Stimulated activated memory B cell treated with anti-CD40 and anti-IgM and Interleukin-4, amounts not matched to agents 10 μg/mL and 1 μg/mL and 100 μg/mL, for 72 hours (primary cell): ENCODE measurements around the gene NTSR2.
"Not testable (repeated sequence)": the region's sequence is repeated elsewhere in the genome, so short reads cannot be mapped to it uniquely, and the experiment has no call there.

ENCODE experiments used
- ATAC-seq: fragments of 150-1000 bp; cut with Tn5 transposase; 2 replicates; pipeline ENCODE4 v1.10.0; 2021
- H3K27ac Mint-ChIP-seq: one replicate; pipeline ENCODE4 v1.8.0; 2022; ENCODE audit warnings: mild to moderate bottlenecking, mixed read lengths
- H3K27me3 Mint-ChIP-seq: one replicate; pipeline ENCODE4 v1.8.0; 2022; ENCODE audit warnings: mixed read lengths
- H3K36me3 Mint-ChIP-seq: one replicate; pipeline ENCODE4 v1.8.0; 2022; ENCODE audit warnings: mixed read lengths
- H3K4me1 Mint-ChIP-seq: one replicate; pipeline ENCODE4 v1.8.0; 2022; ENCODE audit warnings: mixed read lengths
- H3K4me3 Mint-ChIP-seq: one replicate; pipeline ENCODE4 v1.8.0; 2022; ENCODE audit warnings: mild to moderate bottlenecking, moderate library complexity, mixed read lengths
- H3K9me3 Mint-ChIP-seq: one replicate; pipeline ENCODE4 v1.8.0; 2022; ENCODE audit warnings: mixed read lengths

Gene NTSR2

DNA sequence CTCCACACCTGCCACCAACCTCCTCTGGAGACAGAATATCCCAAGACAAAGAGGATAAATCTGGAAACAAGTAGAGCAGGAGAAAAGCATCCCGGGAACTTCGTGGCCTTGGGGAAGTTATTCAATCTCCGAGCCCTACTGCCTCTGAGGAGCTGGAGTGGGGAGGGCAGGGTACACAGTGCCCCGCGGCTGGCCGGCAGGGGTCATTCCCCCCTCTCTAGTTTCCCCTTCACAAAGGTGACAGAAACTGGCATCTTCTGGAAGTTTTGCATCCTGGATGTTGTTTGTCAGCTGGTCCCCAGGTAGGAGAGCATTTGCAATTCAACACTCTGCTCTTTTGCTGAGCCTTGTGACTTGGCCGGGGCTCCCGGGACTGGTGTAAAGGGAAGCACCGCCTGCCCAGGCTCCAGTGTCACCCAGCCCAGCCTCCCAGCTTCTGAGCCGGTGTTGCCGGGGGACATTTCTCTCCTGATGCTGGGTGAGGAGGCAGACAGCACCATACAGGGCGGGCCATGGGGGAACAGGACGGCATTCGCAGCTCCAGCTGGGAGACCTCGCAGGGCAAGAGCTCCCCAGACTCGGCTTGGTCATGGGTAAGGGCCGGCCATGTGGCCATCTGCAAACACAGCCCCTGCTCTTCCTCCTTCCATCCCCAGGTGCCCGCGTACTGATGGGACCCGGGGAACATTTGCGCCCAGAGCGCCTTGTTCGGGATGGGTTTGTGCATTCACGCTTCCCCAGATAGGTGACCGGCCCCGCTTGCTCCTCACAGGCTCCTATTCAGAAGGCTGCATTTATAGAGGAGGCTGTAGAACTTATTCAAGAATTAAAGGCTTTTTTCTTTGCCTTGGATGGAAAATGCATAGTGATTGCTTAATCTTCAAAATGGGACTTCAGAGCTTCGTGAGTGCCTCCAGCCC lies 7.4 kb upstream of the NTSR2 start:
- ATAC-seq = no peak
- Mint-ChIP-seq H3K9me3 (peaks cover 5% of the 10 kb centered on the region), H3K4me1 (peaks cover 8% of the 10 kb centered on the region), H3K4me3 (no peak overlapping the region), H3K36me3 (no peaks in the 10 kb centered on the region), H3K27ac (no peak overlapping the region), H3K27me3 (peaks cover 49% of the 10 kb centered on the region)

- peaks cover 49% of the 10 kb centered on the region for H3K27me3 Mint-ChIP-seq
These were observed 6.6 kb upstream of the NTSR2 start for GRCh38 chr2:11676640-11677039.

DNA sequence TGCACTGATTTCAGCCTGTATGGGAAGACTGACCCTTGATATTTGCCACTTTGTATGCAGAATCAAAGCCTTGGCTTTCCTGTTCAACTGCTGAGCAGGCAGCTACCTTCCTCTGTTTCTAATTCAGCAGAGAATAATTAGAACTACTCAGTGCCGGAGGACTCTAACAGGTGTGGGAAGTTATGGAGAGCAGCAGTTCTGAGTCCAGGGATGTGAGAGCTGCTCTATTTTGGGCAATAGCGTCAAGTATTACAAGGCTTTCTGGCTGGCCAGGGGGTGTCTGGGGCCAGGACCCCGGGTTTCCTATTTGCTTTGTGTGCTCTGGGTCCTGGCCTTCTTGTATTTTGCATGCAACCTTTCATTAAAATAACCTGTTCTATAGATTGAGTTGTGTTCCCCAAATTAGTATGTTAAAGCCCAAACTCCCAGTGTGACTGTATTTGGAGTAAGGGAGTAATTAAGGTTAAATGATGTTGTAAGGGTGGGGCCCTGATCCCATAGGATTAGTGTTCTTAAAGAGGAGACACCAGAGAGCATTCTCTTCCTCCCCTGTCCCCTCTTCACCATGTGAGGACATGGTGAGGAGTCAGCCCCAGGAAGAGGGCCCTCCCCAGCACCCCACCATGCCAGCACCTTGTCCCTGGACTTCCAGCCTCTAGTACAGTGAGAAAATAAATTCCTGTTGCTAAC lies 5.6 kb upstream of the NTSR2 start:
- peaks cover 51% of the 10 kb centered on the region for H3K27me3 Mint-ChIP-seq

More at GRCh38 chr2:11676640-11677039, 6.6 kb upstream of the NTSR2 start:
- Mint-ChIP-seq H3K4me3 (no peak overlapping the region), H3K4me1 (peaks cover 6% of the 10 kb centered on the region), H3K36me3 (no peaks in the 10 kb centered on the region), H3K27ac (no peak overlapping the region), H3K9me3 (peaks cover 5% of the 10 kb centered on the region)
- no peak for ATAC-seq

GRCh38 chr2:11674983-11675382 lies 5.0 kb upstream of the NTSR2 start:
- Mint-ChIP-seq H3K27me3 (peaks cover 54% of the 10 kb centered on the region), H3K4me3 (no peak overlapping the region), H3K4me1 (peaks cover 6% of the 10 kb centered on the region), H3K27ac (no peak overlapping the region), H3K9me3 (peaks cover 5% of the 10 kb centered on the region), H3K36me3 (no peaks in the 10 kb centered on the region)
- no peak for ATAC-seq

More for the DNA sequence above, 5.6 kb upstream of the NTSR2 start:
- Mint-ChIP-seq H3K4me1 (peaks cover 6% of the 10 kb centered on the region), H3K36me3 (no peaks in the 10 kb centered on the region), H3K27ac (no peak overlapping the region), H3K4me3 (no peak overlapping the region), H3K9me3 (peaks cover 5% of the 10 kb centered on the region)
- no peak for ATAC-seq

GRCh38 chr2:11672407-11672806 lies 2.4 kb upstream of the NTSR2 start:
- no peak overlapping the region for H3K4me3 Mint-ChIP-seq
- H3K4me1 Mint-ChIP-seq = peaks cover 6% of the 10 kb centered on the region
- no peak overlapping the region for H3K27ac Mint-ChIP-seq
- H3K9me3 Mint-ChIP-seq = peaks cover 5% of the 10 kb centered on the region
- H3K27me3 Mint-ChIP-seq = peaks cover 51% of the 10 kb centered on the region
- no peaks in the 10 kb centered on the region for H3K36me3 Mint-ChIP-seq
- no peak for ATAC-seq

- ATAC-seq = no peak
- Mint-ChIP-seq H3K4me3 (no peak overlapping the region), H3K9me3 (no peaks in the 10 kb centered on the region), H3K27me3 (peaks cover 25% of the 10 kb centered on the region), H3K36me3 (no peaks in the 10 kb centered on the region), H3K4me1 (peaks cover 6% of the 10 kb centered on the region), H3K27ac (no peak overlapping the region)
These were observed 1.9 kb downstream of the NTSR2 start for GRCh38 chr2:11667866-11668637.

DNA sequence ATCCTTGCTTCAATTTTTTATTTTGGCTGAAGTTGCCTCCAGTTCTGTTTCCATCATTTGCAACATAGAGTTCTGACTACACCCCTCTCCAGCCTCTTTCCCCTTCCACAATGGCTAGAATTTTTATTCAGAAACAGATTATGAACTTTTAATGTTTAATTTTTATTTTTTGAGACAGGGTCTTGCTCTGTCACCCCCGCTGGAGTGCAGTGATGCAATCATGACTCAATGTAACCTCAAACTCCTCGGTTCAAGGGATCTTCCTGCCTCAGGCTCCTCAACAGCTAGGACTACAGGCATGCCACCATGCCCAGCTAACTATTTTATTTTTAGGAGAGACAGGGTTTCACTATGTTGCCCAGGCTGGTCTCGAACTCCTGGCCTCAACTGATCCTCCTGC lies 2.8 kb downstream of the NTSR2 start:
- peaks cover 1% of the 10 kb centered on the region for H3K9me3 Mint-ChIP-seq
- H3K27ac Mint-ChIP-seq = no peak overlapping the region
- H3K36me3 Mint-ChIP-seq = peaks cover 1% of the 10 kb centered on the region
- ATAC-seq = no peak
- H3K27me3 Mint-ChIP-seq = peaks cover 31% of the 10 kb centered on the region
- H3K4me3 Mint-ChIP-seq = no peak overlapping the region
- H3K4me1 Mint-ChIP-seq = peaks cover under 1% of the 10 kb centered on the region

DNA sequence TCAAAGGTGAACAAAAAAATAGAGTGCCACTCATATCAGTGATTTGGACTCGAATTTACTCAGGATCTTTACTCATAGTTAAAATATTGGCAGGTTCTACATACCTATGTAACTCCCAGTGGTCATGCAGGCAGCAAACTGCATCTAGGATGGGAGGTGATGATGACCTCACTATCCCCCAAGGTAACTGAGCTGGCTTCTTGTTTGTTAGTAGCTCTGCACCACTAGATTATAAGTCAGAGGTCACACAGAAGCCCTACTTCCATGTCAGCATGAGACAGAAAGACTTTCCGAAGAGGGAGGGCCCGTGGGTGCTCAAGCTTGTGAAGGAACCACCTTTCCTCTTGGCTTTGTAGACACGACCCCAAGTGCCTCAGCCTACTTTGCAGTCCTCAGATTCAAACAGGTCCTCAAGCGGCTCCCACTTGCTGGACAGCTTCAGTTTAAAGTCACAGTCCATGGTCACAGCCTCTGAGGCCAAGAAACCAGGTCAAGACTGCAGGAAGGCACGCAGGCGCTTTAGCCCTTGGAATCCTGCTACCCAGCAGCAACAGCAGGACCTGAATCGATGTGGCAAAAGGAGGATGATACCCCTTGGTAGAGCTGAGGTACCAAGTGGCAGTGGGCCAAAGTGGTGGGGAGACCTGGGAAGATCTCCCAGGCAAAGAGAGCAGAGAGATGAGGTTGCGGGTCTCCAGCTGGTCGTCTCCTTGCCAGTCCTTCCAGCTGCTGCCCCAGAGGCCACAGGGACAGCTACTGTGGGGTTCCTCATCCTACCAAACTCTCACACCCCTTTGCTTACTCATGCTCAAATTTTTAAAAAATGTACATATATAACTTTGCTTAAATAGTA lies 4.3 kb downstream of the NTSR2 start:
- Mint-ChIP-seq H3K27ac (no peak overlapping the region), H3K36me3 (peaks cover 5% of the 10 kb centered on the region), H3K4me3 (no peak overlapping the region), H3K9me3 (peaks cover 5% of the 10 kb centered on the region), H3K4me1 (no peaks in the 10 kb centered on the region), H3K27me3 (peaks cover 45% of the 10 kb centered on the region)
- ATAC-seq = no peak

GRCh38 chr2:11665028-11665427 lies 5.0 kb downstream of the NTSR2 start:
- H3K9me3 Mint-ChIP-seq = peaks cover 5% of the 10 kb centered on the region
- H3K36me3 Mint-ChIP-seq = peaks cover 5% of the 10 kb centered on the region
- H3K27me3 Mint-ChIP-seq = peaks cover 45% of the 10 kb centered on the region
- no peak overlapping the region for H3K27ac Mint-ChIP-seq
- H3K4me1 Mint-ChIP-seq = no peaks in the 10 kb centered on the region
- no peak overlapping the region for H3K4me3 Mint-ChIP-seq
- no peak for ATAC-seq

DNA sequence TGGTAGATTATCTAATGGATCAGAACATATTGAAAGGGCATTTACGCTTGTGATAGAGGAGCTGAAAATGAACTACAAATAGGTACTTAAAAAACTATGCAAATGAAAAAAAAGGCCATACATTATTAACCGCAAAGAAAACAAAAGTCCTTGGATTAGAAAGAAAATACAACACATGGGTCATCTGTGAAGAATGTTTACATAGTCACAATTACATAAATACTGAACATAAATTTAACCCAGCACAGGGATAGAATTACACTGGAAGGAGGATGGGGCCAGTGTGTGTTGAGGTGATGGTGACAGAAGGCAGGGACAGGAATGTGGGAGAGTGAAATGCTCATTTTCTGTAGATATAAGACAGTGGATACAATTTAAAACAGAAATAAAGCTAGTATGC lies 6.6 kb downstream of the NTSR2 start:
- Mint-ChIP-seq H3K27me3 (peaks cover 50% of the 10 kb centered on the region), H3K4me3 (no peak overlapping the region), H3K27ac (no peak overlapping the region), H3K36me3 (peaks cover 5% of the 10 kb centered on the region), H3K4me1 (no peaks in the 10 kb centered on the region), H3K9me3 (peaks cover 5% of the 10 kb centered on the region)
- ATAC-seq = no peak

- ATAC-seq = no peak
- Mint-ChIP-seq H3K27me3 (peaks cover 50% of the 10 kb centered on the region), H3K4me3 (no peak overlapping the region), H3K4me1 (no peaks in the 10 kb centered on the region), H3K27ac (no peak overlapping the region), H3K9me3 (peaks cover 5% of the 10 kb centered on the region), H3K36me3 (peaks cover 5% of the 10 kb centered on the region)
These were observed 7.1 kb downstream of the NTSR2 start for GRCh38 chr2:11662882-11663281.

- H3K4me3 Mint-ChIP-seq = no peak overlapping the region
- peaks cover 5% of the 10 kb centered on the region for H3K36me3 Mint-ChIP-seq
- peaks cover 5% of the 10 kb centered on the region for H3K9me3 Mint-ChIP-seq
- H3K27ac Mint-ChIP-seq = no peak overlapping the region
- no peaks in the 10 kb centered on the region for H3K4me1 Mint-ChIP-seq
- H3K27me3 Mint-ChIP-seq = peaks cover 51% of the 10 kb centered on the region
- ATAC-seq = no peak
These were observed 8.0 kb downstream of the NTSR2 start for GRCh38 chr2:11661891-11662435.

DNA sequence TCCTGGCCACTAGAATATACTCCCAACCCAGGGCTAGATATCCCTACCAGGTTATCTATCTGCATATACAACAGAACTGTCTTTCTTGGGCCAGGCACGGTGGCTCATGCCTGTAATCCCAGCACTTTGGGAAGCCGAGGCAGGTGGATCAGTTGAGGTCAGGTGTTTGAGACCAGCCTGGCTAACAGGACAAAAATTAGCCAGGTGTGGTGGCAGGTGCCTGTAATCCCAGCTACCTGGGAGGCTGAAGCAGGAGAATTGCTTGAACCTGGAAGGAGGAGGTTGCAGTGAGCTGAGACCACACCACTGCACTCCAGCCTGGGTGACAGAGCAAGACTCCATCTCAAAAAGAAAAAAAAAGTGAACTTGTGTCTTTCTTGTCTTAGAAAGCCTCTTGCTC lies 9.6 kb downstream of the NTSR2 start:
- not testable (repeated sequence) for H3K9me3 Mint-ChIP-seq, H3K36me3 Mint-ChIP-seq, H3K4me3 Mint-ChIP-seq, H3K27ac Mint-ChIP-seq, ATAC-seq, H3K4me1 Mint-ChIP-seq
- peaks cover 51% of the 10 kb centered on the region for H3K27me3 Mint-ChIP-seq

GRCh38 chr2:11659851-11660250 lies 10.1 kb downstream of the NTSR2 start:
- H3K4me3 Mint-ChIP-seq = no peak overlapping the region
- H3K4me1 Mint-ChIP-seq = no peaks in the 10 kb centered on the region
- H3K27me3 Mint-ChIP-seq = peaks cover 51% of the 10 kb centered on the region
- no peak for ATAC-seq
- peaks cover 5% of the 10 kb centered on the region for H3K9me3 Mint-ChIP-seq
- H3K27ac Mint-ChIP-seq = no peak overlapping the region
- H3K36me3 Mint-ChIP-seq = peaks cover 5% of the 10 kb centered on the region
